RWPE1 (cell line): ENCODE results near the gene LITAFD.
"Not testable (repeated sequence)": the region's sequence is repeated elsewhere in the genome, so short reads cannot be mapped to it uniquely, and the experiment has no call there.

ENCODE experiments used
- CTCF ChIA-PET: fragments of 350-600 bp; sonication (Branson Sonifier 250); formaldehyde crosslinking; extraction: SDS; loops from one replicate; lab custom pipeline; 2021; lab: Yijun Ruan, JAX
- POLR2A ChIA-PET: fragments of 400-600 bp; formaldehyde crosslinking; extraction: SDS; loops from one replicate; lab custom pipeline; 2020; ENCODE audit warnings: antibody characterized with exemption; ENCODE audit not compliant: low non-redundant PET; lab: Yijun Ruan, JAX
- DNase-seq: peaks from one replicate; pipeline ENCODE4 v3.0.0; 2012; ENCODE audit warnings: low spot score
- H3K27ac ChIP-seq: fragments of 450-650 bp; 2 replicates; pipeline ENCODE4 v1.5.1; 2017
- CTCF ChIP-seq: fragments of 450-650 bp; conservative IDR thresholded peaks from 2 replicates; pipeline ENCODE4 v1.5.1; 2017; ENCODE audit warnings: low read depth, mild to moderate bottlenecking

LITAFD gene

GRCh38 chr16:8867216-8867931 lies 14.8 kb upstream of the LITAFD start:
- CTCF ChIA-PET = interaction anchor here (0.7 to 1.0 kb wide), 2 partner anchors 12 to 13 kb away, joined by 3 read pairs; no protein-coding TSS in a partner anchor
- DNase-seq = no peak

GRCh38 chr16:8867932-8868415 lies 14.2 kb upstream of the LITAFD start:
- no peak for DNase-seq
- H3K27ac ChIP-seq = peak overlapping the region; percentile 92
- no peak for TF ChIP-seq CTCF
- ChIA-PET CTCF (interaction anchor here (0.7 to 1.6 kb wide), 3 partner anchors 12 to 13 kb away, joined by 3 to 9 read pairs (median 3); no protein-coding TSS in a partner anchor), POLR2A (interaction anchor here (0.8 to 1.4 kb wide), 4 partner anchors 11 to 71 kb away, joined by 3 to 14 read pairs (median 4); partner anchors contain the start of gene TMEM186)

More at GRCh38 chr16:8867216-8867931, 14.8 kb upstream of the LITAFD start:
- POLR2A ChIA-PET = no interaction called here
- TF ChIP-seq CTCF = no peak
- peak overlapping the region; percentile 92 for H3K27ac ChIP-seq

GRCh38 chr16:8868416-8869211 lies 13.5 kb upstream of the LITAFD start, which contains the start of gene CARHSP1:
CARHSP1 (minus strand) TSS chr16:8869006; CDS start chr16:8859328, 9,678 bp downstream.
- peak; percentile 98 for DNase-seq
- POLR2A ChIA-PET = interaction anchor here (0.6 to 1.4 kb wide), 6 partner anchors 11 to 190 kb away, joined by 3 to 14 read pairs (median 4); partner anchors contain the start of gene TMEM186
- no peak for TF ChIP-seq CTCF
- peak within 1 kb of the TSS; percentile 92 for H3K27ac ChIP-seq
- CTCF ChIA-PET = interaction anchor here (0.7 to 1.6 kb wide), 2 partner anchors 12 to 14 kb away, joined by 3 to 9 read pairs; no protein-coding TSS in a partner anchor

- ChIA-PET CTCF (interaction anchor here (1.6 kb wide), 1 partner anchor 11 kb away, joined by 9 read pairs; no protein-coding TSS in a partner anchor), POLR2A (interaction anchor here (0.6 to 1.4 kb wide), 5 partner anchors 10 to 190 kb away, joined by 3 to 14 read pairs (median 5); partner anchors contain the start of gene TMEM186)
- peak overlapping the region; percentile 92 for H3K27ac ChIP-seq
- DNase-seq = no peak
- no peak for TF ChIP-seq CTCF
Observed at GRCh38 chr16:8869212-8869987, 12.8 kb upstream of the LITAFD start.

GRCh38 chr16:8869988-8870241 lies 12.2 kb upstream of the LITAFD start:
- POLR2A ChIA-PET, DNase-seq, CTCF ChIA-PET: not testable (repeated sequence)
- H3K27ac ChIP-seq = peak overlapping the region; percentile 92

- TF ChIP-seq CTCF = no peak
- no peak for DNase-seq
- H3K27ac ChIP-seq = peak overlapping the region; percentile 92
- POLR2A ChIA-PET = no interaction called here
- CTCF ChIA-PET = no interaction called here
Observed at GRCh38 chr16:8872071-8872470, 10.1 kb upstream of the LITAFD start.
